Body of pancreas (tissue), 4 donors: ENCODE data around the gene ESRRG. TPM values are rescaled to one million over a fixed set of nuclear protein-coding genes. Genes with fewer than 3 reads are reported as not detected.

Experiments
- ATAC-seq: fragments of 150-250 bp; one replicate; pipeline ENCODE4 v1.9.1; 2016
- DNase-seq, 4 donors: peaks; one replicate each; pipeline ENCODE4 v3.0.0-alpha.2; 2019
- H3K27ac ChIP-seq, 4 donors: fragments of 200-600 bp; sonication (generic); 1 replicate in 3 of 4; 2 replicates in 1 of 4; pipeline versions ENCODE4 v1.5.1 to v1.6.1; 2016 to 2019; ENCODE audit warnings: mild to moderate bottlenecking in 1 of 4, mixed read lengths in 1 of 4, moderate library complexity in 1 of 4
- H3K27me3 ChIP-seq, 2 donors: fragments of 200-600 bp; sonication (generic); one replicate each; pipeline ENCODE4 v1.6.0; 2016; ENCODE audit warnings: mild to moderate bottlenecking in 1 of 2
- H3K36me3 ChIP-seq, 2 donors: fragments of 200-600 bp; sonication (generic); replicated peaks in 1 of 2; 2 replicates each; pipeline ENCODE4 v1.5.1; 2016; ENCODE audit warnings: low read depth in 2 of 2; ENCODE audit not compliant: insufficient read depth in 1 of 2
- H3K4me1 ChIP-seq: fragments of 200-600 bp; sonication (generic); one replicate; pipeline ENCODE4 v1.6.0; 2016
- H3K4me3 ChIP-seq, 2 donors: fragments of 200-600 bp; sonication (generic); 1 replicate in 1 of 2; 2 replicates in 1 of 2; pipeline ENCODE4 v1.5.1; 2016 to 2019
- H3K9me3 ChIP-seq, 3 donors: fragments of 200-600 bp; sonication (generic); 1 replicate in 2 of 3; 2 replicates in 1 of 3; pipeline ENCODE4 v1.5.1; 2016
- POLR2A ChIP-seq, 3 donors: fragments of 450-650 bp; IDR thresholded peaks; one replicate each; pipeline ENCODE4 v1.6.1; 2016; ENCODE audit warnings: antibody characterized with exemption in 3 of 3, mild to moderate bottlenecking in 2 of 3
- WGBS, 2 donors: methylation state at CpG; one replicate each; pipeline ENCODE4 v1.1.5; 2017; 5-methylcytosine and 5-hydroxymethylcytosine counted together
- intact Hi-C: fragments of 100-400 bp; cut with DNase I; formaldehyde crosslinking; loops from one replicate; pipeline ENCODE4 v1.15.1; 2023
- total RNA-seq, 2 donors: library from RNA; depleted of rRNA; stranded (reverse); fragments of >200 nt; gene quantifications; one replicate each; pipeline ENCODE4 v1.1.0, GENCODE V29; 2016
- TF ChIP-seq, protein P1 (sequence below), 7 experiments: fragments of 450-650 bp in 4 of 7; fragments of 200-600 bp in 3 of 7; sonication (generic) in 3 of 7; IDR thresholded peaks; one replicate each; pipeline ENCODE4 v1.5.1; 2016 to 2019; ENCODE audit warnings: antibody characterized with exemption in 7 of 7

ESRRG gene
- total RNA-seq, 2 donors from 2014 or later, result 13.5 to 18.7 TPM

DNA sequence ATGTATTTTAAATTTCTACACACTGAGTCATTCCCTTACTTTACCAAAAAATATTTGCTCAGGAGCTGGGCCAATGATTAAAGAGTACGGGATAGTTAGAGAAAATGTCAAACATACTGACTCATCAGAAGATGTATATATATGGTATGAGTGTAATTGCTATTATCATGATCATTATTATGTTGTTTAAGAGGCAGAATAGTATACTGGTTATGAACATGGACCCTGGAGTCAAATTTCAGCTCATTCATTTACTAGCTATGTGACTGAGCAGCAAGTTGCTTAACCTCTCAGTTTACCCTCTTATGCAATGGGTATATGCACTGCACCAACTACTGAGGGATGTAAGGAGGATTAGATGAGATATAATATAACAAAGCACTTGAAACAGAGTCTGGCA lies 258.7 kb downstream of the ESRRG start:
- 40 to 41% methylated on average over 1 of the region's 1 CpG for WGBS, 2 donors
- Histone ChIP-seq H3K27me3 (no peaks in the 10 kb centered on the region), H3K4me1 (peaks cover 10% of the 10 kb centered on the region), H3K27ac (no peak overlapping the region), H3K36me3 (no peaks in the 10 kb centered on the region), H3K9me3 (no peaks in the 10 kb centered on the region), H3K4me3 (no peak overlapping the region)
- TF ChIP-seq POLR2A (IDR thresholded peaks at IDR 0.05), result no peak
- TF ChIP-seq, protein P1, sequence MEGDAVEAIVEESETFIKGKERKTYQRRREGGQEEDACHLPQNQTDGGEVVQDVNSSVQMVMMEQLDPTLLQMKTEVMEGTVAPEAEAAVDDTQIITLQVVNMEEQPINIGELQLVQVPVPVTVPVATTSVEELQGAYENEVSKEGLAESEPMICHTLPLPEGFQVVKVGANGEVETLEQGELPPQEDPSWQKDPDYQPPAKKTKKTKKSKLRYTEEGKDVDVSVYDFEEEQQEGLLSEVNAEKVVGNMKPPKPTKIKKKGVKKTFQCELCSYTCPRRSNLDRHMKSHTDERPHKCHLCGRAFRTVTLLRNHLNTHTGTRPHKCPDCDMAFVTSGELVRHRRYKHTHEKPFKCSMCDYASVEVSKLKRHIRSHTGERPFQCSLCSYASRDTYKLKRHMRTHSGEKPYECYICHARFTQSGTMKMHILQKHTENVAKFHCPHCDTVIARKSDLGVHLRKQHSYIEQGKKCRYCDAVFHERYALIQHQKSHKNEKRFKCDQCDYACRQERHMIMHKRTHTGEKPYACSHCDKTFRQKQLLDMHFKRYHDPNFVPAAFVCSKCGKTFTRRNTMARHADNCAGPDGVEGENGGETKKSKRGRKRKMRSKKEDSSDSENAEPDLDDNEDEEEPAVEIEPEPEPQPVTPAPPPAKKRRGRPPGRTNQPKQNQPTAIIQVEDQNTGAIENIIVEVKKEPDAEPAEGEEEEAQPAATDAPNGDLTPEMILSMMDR (IDR thresholded peaks at IDR 0.05), result no peak
- intact Hi-C loops, result no loop called here
- ATAC-seq (no peak), DNase-seq (no peak)

DNA sequence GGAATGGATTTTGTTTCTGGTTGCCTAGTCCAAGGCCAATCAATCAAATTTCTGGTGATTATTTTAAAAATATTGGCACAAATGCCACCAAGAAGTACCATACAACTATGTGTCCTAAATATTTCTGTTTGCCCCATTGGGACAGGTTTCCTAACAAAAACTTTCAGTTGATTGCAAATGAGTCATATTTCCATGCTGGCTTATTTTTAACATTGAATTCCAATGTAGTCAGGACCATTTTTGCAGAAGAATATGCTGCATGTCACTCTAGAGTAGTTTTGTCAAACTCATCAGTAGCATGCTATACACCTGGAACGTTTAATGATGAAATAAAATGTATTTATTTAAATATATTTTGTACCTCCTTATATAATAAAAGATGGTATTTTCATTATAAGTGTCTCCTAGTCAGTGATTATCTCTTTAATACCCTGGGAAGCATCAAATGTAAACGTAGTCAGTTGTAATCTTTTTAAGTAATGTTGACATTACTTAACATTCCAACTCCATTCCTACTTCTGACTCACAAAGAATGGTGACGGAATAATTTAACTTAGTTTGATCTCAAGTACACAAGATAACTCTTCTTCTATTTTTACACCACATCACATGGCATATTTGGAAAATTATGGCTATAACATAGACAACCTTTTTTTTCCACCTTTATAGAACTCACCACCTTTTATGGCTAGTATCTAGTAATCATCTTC lies 261.0 kb downstream of the ESRRG start:
- H3K27ac ChIP-seq, result no peak overlapping the region
- DNase-seq (no peak), ATAC-seq (no peak)
- H3K4me3 ChIP-seq, result no peak overlapping the region
- peaks cover 10% of the 10 kb centered on the region for H3K4me1 ChIP-seq
- intact Hi-C loops, result no loop called here
- TF ChIP-seq POLR2A (IDR thresholded peaks at IDR 0.05), result no peak
- TF ChIP-seq, protein P1 (IDR thresholded peaks at IDR 0.05), result no peak
- WGBS, 2 donors, result 37 to 40% methylated on average over 3 of the region's 3 CpGs
- H3K27me3 ChIP-seq, result no peaks in the 10 kb centered on the region
- no peaks in the 10 kb centered on the region for H3K36me3 ChIP-seq
- H3K9me3 ChIP-seq, result no peaks in the 10 kb centered on the region

DNA sequence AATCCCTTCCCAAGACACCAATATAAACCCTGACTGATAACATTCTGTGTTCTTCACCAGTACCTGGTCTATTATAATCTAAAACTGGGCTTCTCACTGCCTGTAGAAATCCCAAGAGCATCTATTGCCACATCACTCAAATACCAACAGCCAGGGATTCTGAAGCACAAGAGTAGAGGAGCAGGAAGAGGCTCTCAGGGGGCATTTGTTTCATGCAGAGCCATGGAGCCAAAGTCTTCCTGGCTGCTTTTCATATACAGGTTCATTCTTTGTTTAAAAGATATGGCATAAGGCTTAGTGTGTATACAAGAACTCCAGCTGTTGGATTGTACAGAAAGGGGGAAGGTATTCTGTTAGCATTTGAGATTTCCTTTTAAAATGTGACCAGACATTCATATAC lies 261.8 kb downstream of the ESRRG start:
- TF ChIP-seq POLR2A (IDR thresholded peaks at IDR 0.05), result no peak
- TF ChIP-seq, protein P1 (IDR thresholded peaks at IDR 0.05), result no peak
- intact Hi-C loops, result no loop called here
- H3K4me1 ChIP-seq, result peaks cover 10% of the 10 kb centered on the region
- no peaks in the 10 kb centered on the region for H3K27me3 ChIP-seq
- H3K27ac ChIP-seq, result no peak overlapping the region
- no peaks in the 10 kb centered on the region for H3K36me3 ChIP-seq
- no peak for ATAC-seq
- DNase-seq, result no peak
- no peak overlapping the region for H3K4me3 ChIP-seq
- H3K9me3 ChIP-seq, result no peaks in the 10 kb centered on the region

DNA sequence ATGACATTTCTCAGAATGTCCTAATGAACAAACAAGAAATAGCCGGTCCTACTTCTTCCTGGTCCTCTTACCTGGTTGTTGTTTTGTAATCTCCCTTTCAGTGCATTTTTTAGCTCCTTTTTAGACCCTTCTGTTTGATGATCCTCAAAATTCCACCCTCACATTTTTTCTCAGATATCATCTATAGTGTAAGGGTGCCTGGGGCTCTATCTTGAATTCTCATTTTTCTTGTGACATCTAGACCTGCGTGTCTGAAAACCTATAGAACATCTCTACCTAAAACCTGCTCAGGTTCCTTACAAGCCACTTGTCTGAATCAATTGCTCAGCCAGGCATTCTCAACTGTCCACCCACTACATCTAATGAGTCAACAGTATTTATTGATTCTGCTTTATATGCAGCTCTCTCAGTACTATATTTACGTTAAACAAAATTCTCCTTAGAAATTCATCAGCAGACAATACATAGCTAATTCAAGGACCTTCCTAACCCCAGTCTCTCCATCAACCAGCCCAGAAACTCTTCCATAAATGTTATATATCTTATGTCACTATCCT lies 263.5 kb downstream of the ESRRG start:
- Histone ChIP-seq H3K36me3 (no peaks in the 10 kb centered on the region), H3K27me3 (no peaks in the 10 kb centered on the region), H3K9me3 (no peaks in the 10 kb centered on the region), H3K4me3 (no peak overlapping the region), H3K27ac (no peak overlapping the region), H3K4me1 (peaks cover 10% of the 10 kb centered on the region)
- DNase-seq (no peak), ATAC-seq (no peak)
- intact Hi-C loops, result no loop called here
- TF ChIP-seq, protein P1 (IDR thresholded peaks at IDR 0.05), result no peak
- TF ChIP-seq POLR2A (IDR thresholded peaks at IDR 0.05), result no peak
- WGBS, 2 donors, result 75 to 77% methylated on average over 3 of the region's 3 CpGs

DNA sequence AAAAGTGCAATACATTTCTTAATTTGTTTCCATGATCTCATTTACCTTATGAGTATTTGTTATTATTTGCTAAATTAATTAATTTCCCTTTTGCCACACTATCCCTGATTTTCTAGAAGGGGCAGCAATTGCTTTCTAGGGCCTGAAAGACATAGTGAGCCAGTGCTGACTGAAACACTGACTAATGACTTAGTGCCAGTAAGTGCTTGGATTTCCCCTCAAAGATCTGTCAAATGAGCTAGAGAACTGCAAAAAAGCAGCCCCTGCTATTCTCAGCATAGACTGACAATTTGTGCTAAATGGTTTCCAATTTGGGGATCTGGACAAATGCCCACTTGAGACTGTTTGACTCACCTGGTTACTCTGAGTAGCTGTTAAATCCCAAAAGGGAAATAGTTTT lies 264.4 kb downstream of the ESRRG start:
- no peaks in the 10 kb centered on the region for H3K9me3 ChIP-seq
- H3K4me1 ChIP-seq, result peaks cover 10% of the 10 kb centered on the region
- ATAC-seq (no peak), DNase-seq (no peak)
- no peaks in the 10 kb centered on the region for H3K36me3 ChIP-seq
- no peak overlapping the region for H3K27ac ChIP-seq
- H3K4me3 ChIP-seq, result no peak overlapping the region
- H3K27me3 ChIP-seq, result no peaks in the 10 kb centered on the region
- no peak for TF ChIP-seq POLR2A (IDR thresholded peaks at IDR 0.05)
- TF ChIP-seq, protein P1 (IDR thresholded peaks at IDR 0.05), result no peak
- intact Hi-C loops, result no loop called here
